ENCODE data around the gene PHKG2. TPM values are rescaled to one million over a fixed set of nuclear protein-coding genes. Genes with fewer than 3 reads are reported as not detected.

PHKG2 gene
- total RNA-seq, 1 experiment from 2014 or later, result 42.3 TPM

DNA sequence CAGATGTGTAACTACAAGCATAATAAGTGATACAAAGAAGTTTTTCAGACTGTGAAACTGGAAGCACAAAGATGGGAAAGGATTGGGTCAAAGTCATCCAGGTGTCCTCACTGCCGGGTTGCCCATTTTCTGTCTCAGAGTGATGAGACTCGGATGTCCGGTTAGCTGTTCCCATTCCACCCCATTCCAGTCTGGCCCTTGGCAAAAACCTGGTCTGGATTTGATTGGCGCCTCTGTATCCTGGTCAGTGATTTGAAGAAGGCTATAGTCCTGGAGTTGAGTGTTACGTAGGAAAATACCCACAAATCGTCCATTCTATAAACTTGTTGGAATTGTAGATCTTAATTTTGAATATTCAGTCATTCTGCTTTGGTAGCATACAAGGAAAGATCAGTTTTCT, 19.9 kb upstream of the PHKG2 start:
- no peak for DNase-seq (ENCODE audit: low read depth)

DNA sequence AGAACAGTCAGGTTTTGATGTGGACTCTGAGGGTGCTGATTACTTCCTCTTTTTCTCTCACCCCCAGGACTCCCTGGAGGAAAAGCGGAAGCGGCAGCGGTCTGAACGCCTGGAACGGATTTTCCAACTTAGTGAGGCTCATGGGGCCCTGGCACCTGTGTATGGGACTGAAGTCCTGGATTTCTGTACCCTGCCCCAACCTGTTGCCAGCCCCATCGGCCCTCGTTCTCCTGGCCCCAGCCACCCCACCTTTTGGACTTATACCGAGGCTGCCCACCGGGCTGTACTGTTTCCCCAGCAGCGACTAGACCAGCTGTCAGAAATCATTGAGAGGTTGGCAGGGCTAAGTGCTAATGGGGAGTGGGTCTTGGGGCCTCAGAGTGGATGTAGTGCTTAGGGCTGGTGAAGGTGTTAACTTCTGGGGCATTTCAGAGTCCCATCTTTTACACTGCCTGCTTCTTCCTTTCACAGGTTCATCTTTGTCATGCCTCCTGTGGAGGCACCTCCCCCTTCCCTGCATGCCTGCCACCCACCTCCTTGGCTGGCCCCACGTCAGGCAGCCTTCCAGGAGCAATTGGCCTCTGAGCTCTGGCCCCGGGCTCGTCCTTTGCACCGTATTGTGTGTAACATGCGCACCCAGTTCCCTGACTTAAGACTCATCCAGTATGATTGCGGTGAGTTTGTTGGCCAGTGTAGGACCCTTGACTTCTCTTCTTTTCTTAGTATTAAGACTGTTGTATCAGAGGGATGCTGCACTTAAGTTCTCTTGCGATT, 19.1 kb upstream of the PHKG2 start:
- DNase-seq (ENCODE audit: low read depth), result no peak

DNA sequence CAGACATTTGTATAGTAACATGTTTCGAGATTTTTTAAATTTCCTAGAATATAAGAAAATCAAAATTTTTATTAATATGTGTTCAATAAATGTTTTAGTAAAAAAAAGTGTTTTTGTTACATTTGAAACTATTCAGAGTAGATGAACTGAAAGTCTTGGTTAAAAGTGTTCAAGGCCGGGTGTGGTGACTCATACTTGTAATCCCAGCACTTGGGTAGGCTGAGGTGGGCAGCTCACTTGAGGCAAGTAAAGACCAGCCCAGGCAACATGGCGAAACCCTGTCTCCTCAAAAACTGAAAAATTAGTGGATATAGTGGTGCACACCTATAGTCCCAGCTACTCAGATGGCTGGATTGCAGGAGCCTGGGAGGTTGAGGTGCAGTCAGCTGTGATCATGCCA, 16.8 kb upstream of the PHKG2 start:
- DNase-seq (ENCODE audit: low read depth), result no peak

DNA sequence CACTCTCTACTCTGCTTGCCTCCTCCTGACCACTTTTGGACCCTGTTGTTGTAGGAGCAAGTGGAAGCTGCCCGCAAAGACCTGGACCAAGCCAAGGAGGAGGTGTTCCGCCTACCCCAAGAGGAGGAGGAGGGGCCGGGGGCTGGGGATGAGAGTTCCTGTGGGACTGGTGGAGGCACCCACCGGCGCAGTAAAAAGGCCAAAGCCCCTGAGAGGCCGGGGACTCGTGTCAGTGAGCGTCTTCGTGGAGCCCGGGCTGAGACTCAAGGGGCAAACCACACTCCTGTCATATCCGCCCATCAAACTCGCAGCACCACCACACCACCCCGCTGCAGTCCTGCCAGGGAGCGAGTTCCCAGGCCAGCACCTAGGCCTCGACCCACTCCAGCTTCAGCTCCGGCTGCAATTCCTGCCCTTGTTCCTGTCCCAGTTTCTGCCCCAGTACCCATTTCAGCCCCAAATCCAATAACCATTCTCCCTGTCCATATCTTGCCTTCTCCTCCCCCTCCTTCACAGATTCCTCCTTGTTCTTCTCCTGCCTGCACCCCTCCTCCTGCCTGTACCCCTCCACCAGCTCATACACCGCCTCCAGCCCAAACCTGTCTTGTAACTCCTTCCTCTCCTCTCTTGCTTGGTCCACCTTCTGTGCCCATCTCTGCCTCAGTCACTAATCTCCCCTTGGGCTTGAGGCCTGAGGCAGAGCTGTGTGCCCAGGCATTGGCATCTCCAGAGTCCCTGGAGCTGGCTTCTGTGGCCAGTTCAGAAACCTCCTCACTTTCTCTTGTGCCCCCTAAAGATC, 11.0 kb upstream of the PHKG2 start:
- DNase-seq (ENCODE audit: low read depth), result no peak

DNA sequence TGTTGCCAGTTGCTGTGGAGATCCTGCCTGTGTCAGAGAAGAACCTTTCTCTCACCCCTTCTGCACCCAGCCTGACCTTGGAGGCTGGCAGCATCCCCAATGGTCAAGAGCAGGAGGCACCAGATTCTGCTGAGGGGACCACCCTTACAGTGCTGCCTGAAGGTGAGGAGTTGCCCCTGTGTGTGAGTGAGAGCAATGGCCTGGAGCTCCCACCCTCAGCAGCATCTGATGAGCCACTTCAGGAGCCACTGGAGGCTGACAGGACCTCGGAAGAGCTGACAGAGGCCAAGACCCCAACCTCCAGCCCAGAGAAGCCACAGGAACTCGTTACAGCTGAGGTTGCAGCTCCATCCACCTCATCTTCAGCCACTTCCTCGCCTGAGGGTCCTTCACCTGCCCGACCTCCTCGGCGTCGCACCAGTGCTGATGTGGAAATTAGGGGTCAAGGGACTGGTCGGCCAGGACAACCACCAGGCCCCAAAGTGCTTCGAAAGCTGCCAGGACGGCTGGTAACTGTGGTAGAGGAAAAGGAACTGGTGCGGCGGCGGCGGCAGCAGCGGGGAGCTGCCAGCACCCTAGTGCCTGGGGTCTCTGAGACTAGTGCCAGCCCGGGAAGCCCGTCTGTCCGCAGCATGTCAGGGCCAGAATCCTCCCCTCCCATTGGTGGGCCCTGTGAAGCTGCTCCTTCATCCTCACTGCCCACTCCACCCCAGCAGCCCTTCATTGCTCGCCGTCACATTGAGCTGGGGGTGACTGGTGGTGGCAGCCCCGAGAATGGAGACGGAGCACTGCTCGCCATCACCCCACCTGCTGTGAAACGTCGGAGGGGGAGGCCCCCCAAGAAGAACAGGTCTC, 10.2 kb upstream of the PHKG2 start:
- DNase-seq (ENCODE audit: low read depth), result no peak

DNA sequence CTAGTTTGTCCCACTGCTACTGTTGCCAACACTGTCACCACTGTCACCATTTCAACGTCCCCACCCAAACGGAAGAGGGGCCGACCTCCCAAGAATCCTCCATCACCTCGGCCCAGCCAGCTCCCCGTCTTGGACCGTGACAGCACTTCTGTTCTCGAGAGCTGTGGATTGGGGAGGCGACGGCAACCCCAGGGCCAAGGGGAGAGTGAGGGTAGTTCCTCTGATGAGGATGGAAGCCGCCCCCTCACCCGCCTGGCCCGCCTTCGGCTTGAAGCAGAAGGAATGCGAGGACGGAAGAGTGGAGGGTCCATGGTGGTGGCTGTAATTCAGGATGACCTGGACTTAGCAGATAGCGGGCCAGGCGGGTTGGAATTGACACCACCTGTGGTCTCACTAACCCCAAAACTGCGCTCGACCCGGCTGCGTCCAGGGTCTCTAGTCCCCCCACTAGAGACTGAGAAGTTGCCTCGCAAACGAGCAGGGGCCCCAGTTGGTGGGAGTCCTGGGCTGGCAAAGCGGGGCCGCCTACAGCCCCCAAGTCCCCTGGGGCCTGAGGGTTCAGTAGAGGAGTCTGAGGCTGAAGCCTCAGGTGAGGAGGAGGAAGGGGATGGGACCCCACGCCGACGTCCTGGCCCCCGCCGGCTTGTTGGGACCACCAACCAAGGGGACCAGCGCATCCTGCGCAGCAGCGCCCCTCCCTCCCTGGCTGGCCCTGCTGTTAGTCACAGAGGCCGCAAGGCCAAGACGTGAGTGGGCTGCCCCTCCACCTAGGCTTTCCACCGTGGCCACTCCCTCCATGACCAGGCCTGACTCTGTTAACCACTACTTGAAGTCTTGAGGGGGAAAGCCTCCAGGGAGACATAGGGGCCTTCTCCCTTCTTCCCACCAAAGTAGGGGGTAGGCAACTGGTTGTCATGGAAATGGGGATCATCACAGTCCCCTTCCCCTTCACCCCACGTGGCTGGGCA, 9.0 kb upstream of the PHKG2 start:
- DNase-seq (ENCODE audit: low read depth), result no peak

DNA sequence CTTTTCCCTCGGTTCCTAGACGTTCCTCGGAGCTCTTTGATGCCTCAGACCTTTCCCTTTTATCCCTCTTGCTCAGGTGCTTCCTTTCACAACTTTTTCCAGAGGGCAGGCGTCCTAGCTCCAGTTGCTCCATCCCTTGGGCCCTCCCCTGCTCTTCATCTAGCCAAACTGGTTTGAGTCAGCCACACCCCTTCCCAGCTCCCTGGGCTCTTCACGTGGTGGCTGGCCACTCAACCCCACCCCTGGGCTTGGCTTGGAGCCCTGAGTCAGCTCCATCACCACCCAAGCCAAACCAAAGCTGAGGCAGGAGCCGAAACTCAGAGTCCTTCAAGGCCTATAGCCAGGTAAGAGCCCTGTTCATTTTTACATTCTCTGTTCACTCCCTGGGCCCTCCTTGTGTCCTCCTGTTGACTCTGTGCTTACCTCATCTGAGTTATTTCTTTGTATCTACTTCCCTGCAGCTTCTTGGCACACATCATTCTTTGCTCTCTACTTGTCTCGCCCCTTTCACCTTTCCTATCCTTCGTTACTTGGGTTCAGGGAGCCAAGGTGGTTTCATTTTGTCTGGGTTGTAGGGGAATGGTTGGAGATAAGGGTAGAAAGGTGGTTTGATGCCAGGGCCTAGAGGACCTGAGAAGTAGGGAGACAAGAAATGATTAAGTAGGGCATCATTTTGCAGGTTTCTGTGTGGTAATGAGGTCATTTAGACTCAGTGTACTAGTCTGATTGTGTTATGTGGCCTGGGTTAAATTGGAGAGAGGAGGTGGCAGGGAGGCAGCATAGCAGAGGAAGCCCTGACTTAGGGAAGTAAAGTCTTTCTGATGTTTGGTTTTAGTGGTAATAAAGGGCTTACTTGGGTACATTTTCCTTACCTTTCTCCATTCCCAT, 7.6 kb upstream of the PHKG2 start:
- peak; percentile 82 for DNase-seq (ENCODE audit: low read depth)

DNA sequence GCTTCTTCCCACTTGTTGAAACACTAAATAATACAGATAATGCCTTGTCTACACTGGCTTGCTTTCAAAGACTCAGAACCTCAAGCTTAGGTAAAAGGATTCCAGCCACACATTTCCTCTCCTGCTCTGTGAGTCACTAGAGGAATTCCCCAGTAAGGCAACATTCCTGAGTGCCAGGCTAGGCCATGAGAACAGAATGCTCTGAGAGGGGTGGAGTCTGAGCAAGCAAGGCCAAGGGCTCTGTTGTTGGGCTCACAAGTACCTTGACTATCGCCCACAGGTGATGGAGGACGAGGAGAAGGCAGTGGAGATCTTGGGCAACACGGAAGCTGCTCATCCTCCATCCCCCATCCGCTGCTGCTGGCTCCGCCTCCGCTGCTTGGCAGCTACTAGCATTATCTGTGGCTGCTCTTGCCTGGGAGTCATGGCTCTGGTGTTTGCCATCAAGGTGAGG, 6.7 kb upstream of the PHKG2 start:
- DNase-seq (ENCODE audit: low read depth), result peak; percentile 84

DNA sequence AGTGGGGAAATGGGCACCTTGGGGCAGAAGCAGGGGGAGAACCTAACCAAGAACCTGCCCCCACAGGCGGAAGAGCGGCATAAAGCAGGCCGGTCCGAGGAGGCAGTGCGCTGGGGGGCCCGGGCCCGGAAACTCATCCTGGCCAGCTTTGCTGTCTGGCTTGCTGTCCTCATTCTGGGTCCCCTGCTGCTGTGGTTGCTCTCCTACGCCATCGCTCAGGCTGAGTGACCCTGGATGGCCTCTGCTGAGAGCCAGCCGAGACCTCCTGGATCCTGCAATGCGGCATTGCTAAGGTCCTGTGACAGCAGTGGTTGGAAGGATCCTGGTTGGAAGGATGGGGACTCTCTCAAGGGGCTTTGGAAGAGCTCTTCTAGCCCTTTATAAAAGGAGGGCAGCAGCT, 4.5 kb upstream of the PHKG2 start:
- DNase-seq (ENCODE audit: low read depth), result no peak

DNA sequence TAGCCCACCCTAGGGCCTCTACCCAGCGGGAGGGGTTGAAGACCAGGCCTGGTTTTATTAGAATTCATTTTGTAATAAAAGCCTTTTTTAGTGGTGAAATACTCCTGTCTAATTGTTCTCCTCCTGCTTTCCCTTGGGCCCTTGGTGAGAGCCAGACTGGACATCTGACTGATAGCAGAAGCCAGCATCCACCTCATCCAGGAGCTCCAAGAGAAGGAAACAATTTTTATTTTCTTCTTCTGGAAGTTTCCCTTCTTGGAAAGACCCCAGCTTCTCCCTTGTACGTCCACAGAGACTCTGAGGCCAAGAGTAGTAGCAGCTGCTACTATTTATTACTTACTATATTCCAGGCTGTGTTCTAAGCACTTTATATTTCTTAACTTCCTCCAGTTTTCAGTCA, 4.0 kb upstream of the PHKG2 start:
- no peak for DNase-seq (ENCODE audit: low read depth)

DNA sequence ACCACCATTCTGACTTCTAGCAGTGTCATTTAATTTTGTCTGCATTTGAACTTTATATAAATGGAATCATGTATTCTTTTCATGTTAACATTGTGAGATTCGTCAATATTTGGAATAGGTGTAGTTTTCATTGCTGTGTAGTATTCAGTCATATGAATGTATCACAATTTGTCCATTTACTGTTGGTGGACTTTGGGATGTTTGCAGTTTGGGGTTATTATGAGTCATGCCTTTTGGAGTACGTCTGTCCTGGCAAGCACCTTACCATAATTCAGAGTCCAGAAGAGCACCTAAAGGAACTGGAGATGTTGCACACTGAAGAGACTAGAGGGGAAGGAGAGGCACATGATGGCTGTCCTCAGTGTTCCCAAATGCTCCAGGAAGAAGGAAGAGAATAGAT, 3.1 kb upstream of the PHKG2 start:
- no peak for DNase-seq (ENCODE audit: low read depth)

DNA sequence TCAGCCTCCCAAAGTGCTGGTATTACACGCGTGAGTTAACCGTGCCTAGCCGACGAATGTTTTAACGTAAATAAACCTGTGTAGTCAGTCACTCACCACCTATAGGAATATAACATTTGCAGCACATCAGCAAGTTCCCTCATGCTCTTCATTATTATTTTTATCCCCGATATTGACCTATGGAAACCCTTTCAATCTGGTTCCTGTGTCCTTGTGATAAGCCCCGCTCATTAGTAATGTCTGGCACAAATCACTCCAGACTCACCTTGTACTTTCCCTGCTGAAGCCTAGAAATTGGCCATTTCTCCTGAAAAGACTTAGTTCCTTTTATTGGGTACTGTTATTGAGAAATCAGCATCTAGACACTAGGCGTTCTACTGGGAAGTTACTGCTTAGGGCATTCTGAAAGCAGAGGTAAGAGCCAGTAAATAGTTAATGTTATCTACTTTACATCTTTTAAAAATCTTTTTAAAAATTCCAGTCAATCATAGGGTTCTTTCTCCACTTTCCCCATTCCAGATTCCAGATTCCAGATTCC, 1.5 kb upstream of the PHKG2 start:
- no peak for DNase-seq (ENCODE audit: low read depth)

DNA sequence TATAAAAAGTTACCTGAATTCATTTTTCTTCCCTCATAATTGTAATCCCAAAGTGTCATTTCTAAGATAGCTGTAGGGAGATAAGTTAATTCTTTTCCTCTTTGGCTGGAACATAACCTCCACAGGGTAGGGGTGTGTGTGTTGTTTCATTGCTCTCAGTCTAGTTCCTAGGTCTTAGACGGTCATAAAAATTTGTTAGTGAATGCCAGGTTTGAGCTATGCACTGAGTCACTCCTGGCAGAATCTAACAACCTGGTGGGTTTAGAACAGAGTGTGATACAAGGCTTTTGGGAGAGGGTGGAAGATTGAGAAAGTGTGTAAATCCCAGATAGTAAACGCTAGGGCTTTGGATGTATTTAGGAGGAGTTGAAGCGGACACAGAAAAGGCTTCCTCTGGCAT, 894 bp upstream of the PHKG2 start:
- DNase-seq (ENCODE audit: low read depth), result no peak

DNA sequence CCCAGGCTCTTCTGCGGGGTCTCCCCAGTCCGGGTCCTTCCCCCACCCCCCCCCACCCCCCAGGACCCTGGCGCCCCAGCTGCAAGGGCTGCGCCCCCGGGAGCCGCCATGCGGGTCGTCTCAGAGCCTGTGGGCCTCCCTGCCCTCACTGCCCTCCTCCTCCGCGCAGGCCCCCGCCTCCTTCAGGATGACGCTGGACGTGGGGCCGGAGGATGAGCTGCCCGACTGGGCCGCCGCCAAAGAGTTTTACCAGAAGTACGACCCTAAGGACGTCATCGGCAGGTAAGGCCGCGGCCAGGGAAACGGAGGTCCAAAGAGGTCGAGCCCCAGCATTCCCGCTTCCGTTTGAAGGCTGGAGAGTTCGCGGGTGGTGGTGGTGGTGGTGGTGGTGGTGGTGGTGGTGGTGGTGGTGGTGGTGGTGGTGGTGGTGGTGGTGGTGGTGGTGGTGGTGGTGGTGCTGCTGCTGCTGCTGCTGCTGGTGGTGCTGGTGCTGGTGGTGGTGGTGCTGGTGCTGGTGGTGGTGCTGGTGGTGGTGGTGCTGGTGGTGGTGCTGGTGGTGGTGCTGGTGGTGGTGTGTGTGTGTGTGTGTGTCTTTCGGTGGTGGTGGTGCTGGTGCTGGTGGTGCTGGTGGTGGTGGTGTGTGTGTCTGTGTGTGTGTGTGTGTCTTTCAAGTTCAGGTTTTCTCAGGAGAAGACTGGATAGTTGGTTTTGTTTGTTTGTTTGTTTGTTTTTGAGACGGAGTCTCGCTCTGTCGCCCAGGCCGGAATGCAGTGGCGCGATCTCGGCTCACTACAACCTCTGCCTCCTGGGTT, 615 bp downstream of the PHKG2 start:
- peak; percentile 34 for DNase-seq (ENCODE audit: low read depth)

DNA sequence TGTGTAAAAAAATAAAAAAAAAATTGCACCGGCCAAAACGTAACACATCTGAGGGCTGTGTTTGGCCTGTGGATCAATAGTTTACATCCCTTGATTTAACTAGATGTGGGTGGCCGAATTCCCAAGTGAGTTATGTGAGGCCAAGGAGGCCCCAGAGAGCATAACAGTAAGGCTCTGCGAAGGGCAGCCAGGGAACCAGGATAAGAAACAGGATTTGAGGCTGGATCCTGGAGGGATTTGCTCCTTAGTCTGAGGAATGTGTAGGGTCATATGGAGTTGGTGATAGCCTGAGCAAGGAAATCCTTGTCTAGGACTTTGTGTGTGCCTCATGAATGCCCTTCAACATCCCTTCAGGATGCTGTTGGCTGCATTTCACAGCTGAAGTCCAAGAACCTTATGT, 2.0 kb downstream of the PHKG2 start:
- no peak for DNase-seq (ENCODE audit: low read depth)

DNA sequence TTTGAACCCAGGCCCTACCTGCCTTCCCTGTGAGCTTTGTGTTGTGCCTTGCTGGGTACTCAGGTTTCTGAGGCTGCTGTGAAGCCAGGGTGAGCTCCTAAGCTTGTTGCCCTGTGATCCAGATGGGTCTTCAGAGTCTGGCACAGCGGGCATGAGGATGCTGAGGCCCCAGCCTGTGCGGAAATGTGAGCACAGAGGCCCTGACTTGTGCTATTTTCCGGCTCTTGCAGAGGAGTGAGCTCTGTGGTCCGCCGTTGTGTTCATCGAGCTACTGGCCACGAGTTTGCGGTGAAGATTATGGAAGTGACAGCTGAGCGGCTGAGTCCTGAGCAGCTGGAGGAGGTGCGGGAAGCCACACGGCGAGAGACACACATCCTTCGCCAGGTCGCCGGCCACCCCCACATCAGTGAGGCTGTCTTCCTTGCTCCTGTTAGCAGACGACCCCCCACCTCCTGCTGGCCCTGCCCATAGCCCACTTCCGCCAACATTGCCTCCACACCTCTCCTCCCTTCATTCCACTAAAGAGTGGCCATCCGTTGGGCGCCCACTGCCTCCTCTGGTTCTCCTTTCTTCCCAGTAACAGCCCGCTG, 2.7 kb downstream of the PHKG2 start:
- no peak for DNase-seq (ENCODE audit: low read depth)

DNA sequence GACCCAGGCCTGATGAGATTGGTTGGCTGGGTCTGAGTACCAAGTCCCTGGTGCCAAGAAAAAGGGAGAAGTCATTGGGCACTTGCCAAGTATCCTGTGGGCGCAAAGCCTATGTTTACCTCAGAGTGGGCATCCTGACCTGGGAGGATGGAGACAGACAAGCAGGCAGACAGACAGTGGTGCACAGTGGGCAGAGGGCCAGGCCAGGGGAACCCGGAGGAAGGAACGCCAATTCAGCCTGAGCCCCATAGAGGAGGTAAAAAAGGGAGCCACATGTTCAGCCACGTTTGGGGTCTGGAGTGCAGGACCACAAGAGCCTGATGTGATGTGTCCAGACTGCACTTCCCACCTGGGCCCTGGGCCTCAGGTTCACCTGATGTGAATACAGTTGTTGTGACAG, 5.4 kb downstream of the PHKG2 start:
- DNase-seq (ENCODE audit: low read depth), result no peak
